ACC112 (cell line): Measurements from ENCODE around the gene DDX20.

Experiments
- H2AFZ ChIP-seq: fragments of 200-600 bp; sonication (generic); one replicate; pipeline ENCODE4 v1.6.0; 2017; ENCODE audit warnings: antibody characterized with exemption, low read length; ENCODE audit not compliant: unreplicated experiment
- H3K27ac ChIP-seq: fragments of 200-600 bp; sonication (generic); 2 replicates; pipeline ENCODE4 v1.5.1; 2014; ENCODE audit warnings: low read depth, mild to moderate bottlenecking, antibody characterized with exemption, low read length, moderate library complexity
- H3K27me3 ChIP-seq: fragments of 200-600 bp; sonication (generic); 2 replicates; pipeline ENCODE4 v1.6.1; 2014; ENCODE audit warnings: mild to moderate bottlenecking, antibody characterized with exemption, low read length, moderate library complexity, mixed read lengths; ENCODE audit not compliant: insufficient read depth
- H3K36me3 ChIP-seq: fragments of 200-600 bp; sonication (generic); 2 replicates; pipeline ENCODE4 v1.6.1; 2016; ENCODE audit warnings: mild to moderate bottlenecking, antibody characterized with exemption, low read length, moderate library complexity, mixed read lengths; ENCODE audit not compliant: insufficient read depth
- H3K4me1 ChIP-seq: fragments of 200-600 bp; sonication (generic); one replicate; pipeline ENCODE4 v1.6.1; 2016; ENCODE audit warnings: low read length, mixed read lengths; ENCODE audit not compliant: insufficient read depth, unreplicated experiment, control insufficient read depth
- H3K4me3 ChIP-seq: fragments of 200-600 bp; sonication (generic); 2 replicates; pipeline ENCODE4 v1.5.1; 2014; ENCODE audit warnings: mild to moderate bottlenecking, low read depth, low read length
- H3K79me2 ChIP-seq: fragments of 200-600 bp; sonication (generic); one replicate; pipeline ENCODE4 v1.6.0; 2016; ENCODE audit warnings: low read length; ENCODE audit not compliant: control insufficient read depth, unreplicated experiment, insufficient read depth

Gene DDX20

GRCh38 chr1:111803951-111804350 is 48.2 kb downstream of the DDX20 start:
- Histone ChIP-seq H3K79me2 (no peaks in the 10 kb centered on the region), H3K27me3 (peaks cover 48% of the 10 kb centered on the region), H3K27ac (no peak overlapping the region), H3K4me3 (no peak overlapping the region), H2AFZ (no peak overlapping the region), H3K36me3 (no peaks in the 10 kb centered on the region), H3K4me1 (no peaks in the 10 kb centered on the region)

- no peaks in the 10 kb centered on the region for H3K79me2 ChIP-seq
Measured at GRCh38 chr1:111804776-111805175, 49.1 kb downstream of the DDX20 start.

GRCh38 chr1:111805251-111805650 is 49.5 kb downstream of the DDX20 start:
- Histone ChIP-seq H3K36me3 (no peaks in the 10 kb centered on the region), H2AFZ (no peak overlapping the region), H3K27me3 (peaks cover 41% of the 10 kb centered on the region), H3K79me2 (no peaks in the 10 kb centered on the region), H3K4me3 (no peak overlapping the region), H3K4me1 (no peaks in the 10 kb centered on the region), H3K27ac (no peak overlapping the region)

More at GRCh38 chr1:111804776-111805175, 49.1 kb downstream of the DDX20 start:
- Histone ChIP-seq H3K27me3 (peaks cover 41% of the 10 kb centered on the region), H3K36me3 (no peaks in the 10 kb centered on the region), H3K4me3 (no peak overlapping the region), H2AFZ (no peak overlapping the region), H3K27ac (no peak overlapping the region), H3K4me1 (no peaks in the 10 kb centered on the region)

GRCh38 chr1:111811891-111812290 is 56.2 kb downstream of the DDX20 start:
- Histone ChIP-seq H3K79me2 (no peaks in the 10 kb centered on the region), H3K27me3 (peaks cover 21% of the 10 kb centered on the region), H3K4me1 (no peaks in the 10 kb centered on the region), H3K27ac (no peak overlapping the region), H3K4me3 (no peak overlapping the region), H3K36me3 (no peaks in the 10 kb centered on the region), H2AFZ (no peak overlapping the region)

- Histone ChIP-seq H3K27me3 (peaks cover 23% of the 10 kb centered on the region), H3K27ac (no peak overlapping the region), H2AFZ (no peak overlapping the region), H3K4me3 (no peak overlapping the region), H3K4me1 (no peaks in the 10 kb centered on the region), H3K79me2 (no peaks in the 10 kb centered on the region), H3K36me3 (no peaks in the 10 kb centered on the region)
Measured at GRCh38 chr1:111812306-111812705, 56.6 kb downstream of the DDX20 start.

GRCh38 chr1:111813440-111814304 is 58.0 kb downstream of the DDX20 start:
- Histone ChIP-seq H3K27me3 (peaks cover 18% of the 10 kb centered on the region), H3K79me2 (no peaks in the 10 kb centered on the region), H3K4me1 (no peaks in the 10 kb centered on the region), H3K27ac (no peak overlapping the region), H3K4me3 (no peak overlapping the region), H2AFZ (no peak overlapping the region), H3K36me3 (no peaks in the 10 kb centered on the region)

GRCh38 chr1:111814305-111814628 is 58.6 kb downstream of the DDX20 start:
- H3K4me3 ChIP-seq: no peak overlapping the region
- H3K36me3 ChIP-seq: no peaks in the 10 kb centered on the region
- no peaks in the 10 kb centered on the region for H3K4me1 ChIP-seq
- peaks cover 17% of the 10 kb centered on the region for H3K27me3 ChIP-seq
- no peaks in the 10 kb centered on the region for H3K79me2 ChIP-seq
- H3K27ac ChIP-seq: no peak overlapping the region
- H2AFZ ChIP-seq: no peak overlapping the region

- Histone ChIP-seq H3K27me3 (peaks cover 20% of the 10 kb centered on the region), H3K79me2 (no peaks in the 10 kb centered on the region), H3K36me3 (no peaks in the 10 kb centered on the region), H3K27ac (no peak overlapping the region), H3K4me3 (no peak overlapping the region), H2AFZ (no peak overlapping the region), H3K4me1 (no peaks in the 10 kb centered on the region)
Measured at GRCh38 chr1:111814642-111815041, 58.9 kb downstream of the DDX20 start.
